Activated CD4-positive, CD25-positive, alpha-beta regulatory T cell (primary cell): ENCODE measurements around the gene CDKN2C.

Source experiments
- DNase-seq, 4 experiments: peaks; one replicate each; lab custom pipeline; 2025; lab: John Stamatoyannopoulos, UW

Gene CDKN2C

DNA sequence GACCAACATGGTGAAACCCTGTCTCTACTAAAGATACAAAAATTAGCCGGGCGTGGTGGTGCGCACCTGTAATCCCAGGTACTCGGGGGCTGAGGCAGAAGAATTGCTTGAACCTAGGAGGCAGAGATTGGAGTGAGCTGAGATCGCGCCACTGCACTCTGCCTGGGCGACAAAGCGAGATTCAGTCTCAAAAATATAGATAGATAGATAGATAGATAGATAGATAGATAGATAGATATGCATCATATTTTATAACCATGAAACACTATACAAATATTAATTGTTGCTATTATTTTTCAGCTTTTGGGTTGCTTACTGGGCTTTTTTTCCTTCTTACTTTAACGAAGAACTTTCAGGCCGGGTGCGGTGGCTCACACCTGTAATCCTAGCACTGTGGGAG is 5.2 kb upstream of the CDKN2C start:
- no peak for DNase-seq

DNA sequence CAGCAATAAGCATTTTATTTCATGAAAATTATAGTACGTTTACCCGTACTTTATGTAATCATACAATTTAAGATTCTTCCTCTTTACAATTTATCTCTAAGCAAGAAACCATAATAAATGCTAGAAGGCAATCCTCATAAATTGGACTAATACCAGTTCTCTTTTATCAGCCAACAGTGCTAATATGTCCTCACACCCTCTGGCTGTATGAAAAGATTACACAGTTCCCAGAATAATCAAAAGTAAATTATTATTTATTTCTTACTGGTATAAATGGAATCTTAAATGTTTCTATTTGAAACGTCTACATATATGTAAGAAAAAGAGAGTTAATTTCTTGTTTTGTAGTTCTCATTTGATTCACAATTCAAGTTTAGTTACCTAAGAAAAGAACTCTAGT is 3.1 kb upstream of the CDKN2C start:
- DNase-seq, result no peak

DNA sequence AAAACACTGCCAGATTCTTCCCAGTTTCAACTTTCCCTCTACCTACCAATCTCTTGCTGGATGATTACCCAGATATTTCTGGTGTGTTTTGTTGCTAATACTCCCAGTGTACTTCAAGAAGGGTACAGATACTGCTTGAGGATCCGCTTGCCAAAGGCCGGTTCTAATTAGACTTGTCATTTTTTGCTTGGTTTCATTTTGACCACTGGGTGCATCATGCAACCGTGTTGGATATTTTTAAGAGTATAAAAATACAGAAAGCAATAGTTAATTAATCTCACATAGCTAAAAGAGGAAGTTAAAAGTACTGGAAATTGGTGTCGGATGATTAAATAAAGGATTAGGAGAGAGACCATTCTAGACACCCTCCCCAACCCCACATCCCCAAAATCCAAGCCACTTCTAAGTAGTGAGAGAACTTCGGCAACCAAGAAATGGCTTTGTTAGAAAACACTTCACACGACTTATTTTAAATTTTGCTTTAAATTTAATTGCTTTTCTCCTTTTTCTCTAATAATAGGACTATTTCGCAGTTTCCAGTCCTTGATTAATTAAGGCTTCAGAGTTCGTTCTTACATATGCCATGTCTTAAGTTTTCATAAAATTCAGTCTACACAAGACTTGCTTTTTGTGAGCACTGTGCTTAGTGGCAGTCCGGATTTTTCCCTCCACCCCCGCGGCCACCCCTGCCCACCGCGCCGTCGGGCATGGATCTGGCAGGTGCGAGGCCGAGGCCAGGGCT is 2.5 kb upstream of the CDKN2C start:
- no peak for DNase-seq

DNA sequence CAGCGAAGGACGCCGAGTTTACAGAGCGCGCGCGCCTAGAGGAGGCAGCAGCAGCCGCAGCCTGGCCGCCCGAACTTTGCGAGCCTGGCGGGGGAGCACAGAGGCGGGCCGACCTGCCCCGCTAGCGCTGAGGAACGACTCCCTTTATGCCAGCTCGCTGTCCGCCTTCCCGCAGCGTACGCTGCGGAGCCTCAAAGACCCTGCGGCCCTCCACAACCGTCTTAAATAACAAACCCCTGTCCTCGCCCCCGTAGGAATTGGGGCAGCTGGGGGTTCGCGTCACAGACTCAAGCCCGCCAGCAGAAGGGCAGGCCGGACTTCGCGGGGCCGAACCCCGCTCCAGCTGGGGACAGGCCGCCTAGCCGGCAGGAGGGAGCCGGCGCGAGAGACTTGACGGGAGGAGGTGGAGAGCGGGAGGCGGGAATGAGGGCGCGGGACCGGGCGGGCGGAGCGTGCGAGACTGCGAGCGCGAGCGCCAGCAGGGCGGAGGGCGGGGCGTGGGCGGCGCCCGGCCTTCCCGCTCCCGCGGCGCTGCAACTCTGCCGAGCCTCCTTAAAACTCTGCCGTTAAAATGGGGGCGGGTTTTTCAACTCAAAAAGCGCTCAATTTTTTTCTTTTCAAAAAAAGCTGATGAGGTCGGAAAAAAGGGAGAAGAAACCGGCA is 1.8 kb upstream of the CDKN2C start:
- DNase-seq, result peak; percentile 41 to 70 (median 58)

DNA sequence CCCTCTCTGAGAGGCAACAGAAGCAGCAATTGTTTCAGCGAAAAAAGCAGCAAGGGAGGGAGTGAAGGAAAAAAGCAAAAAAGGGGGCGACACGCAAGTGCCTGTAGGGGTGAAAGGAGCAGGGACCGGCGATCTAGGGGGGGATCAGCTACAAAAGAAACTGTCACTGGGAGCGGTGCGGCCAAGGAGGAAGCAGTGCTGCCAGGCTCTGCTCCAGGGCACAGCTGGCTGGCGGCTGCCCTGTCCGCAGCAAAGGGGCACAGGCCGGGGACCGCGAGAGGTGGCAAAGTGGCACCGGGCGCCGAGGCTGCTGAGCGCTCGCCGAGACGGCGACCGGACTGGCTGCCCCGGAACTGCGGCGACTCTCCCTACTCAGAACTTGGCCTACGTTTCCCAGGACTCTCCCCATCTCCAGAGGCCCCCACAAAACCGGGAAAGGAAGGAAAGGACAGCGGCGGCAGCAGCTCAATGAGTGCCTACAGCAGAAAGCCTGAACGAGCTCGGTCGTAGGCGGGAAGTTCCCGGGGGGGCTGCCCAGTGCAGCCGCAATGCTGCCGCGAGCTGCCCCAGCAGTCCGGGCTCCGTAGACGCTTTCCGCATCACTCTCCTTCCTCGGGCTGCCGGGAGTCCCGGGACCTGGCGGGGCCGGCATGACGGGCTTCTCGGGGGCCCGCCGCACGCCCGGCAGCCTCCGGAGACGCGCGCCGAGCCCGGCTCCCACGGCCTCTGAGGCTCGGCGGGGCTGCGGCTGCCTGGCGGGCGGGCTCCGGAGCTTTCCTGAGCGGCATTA is 1.0 kb upstream of the CDKN2C start:
- DNase-seq, result no peak

DNA sequence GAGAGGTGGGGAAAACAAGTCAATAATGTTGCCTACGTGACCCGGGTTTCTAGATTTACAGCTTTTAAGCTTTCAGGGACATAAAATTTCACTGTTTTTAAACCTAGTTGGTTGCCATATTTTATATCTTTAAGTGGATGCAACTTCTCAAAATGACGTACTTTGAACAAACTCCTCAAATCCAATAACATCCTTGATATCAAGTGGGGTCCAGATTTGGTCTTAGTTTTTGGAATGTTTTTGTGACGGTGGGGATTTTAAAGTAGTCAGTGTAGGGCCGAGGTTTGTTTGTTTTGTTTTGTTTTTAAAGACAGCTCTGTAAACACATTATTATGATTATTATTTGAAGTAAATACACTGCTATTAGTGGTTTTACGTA is 453 bp downstream of the CDKN2C start:
- no peak for DNase-seq

DNA sequence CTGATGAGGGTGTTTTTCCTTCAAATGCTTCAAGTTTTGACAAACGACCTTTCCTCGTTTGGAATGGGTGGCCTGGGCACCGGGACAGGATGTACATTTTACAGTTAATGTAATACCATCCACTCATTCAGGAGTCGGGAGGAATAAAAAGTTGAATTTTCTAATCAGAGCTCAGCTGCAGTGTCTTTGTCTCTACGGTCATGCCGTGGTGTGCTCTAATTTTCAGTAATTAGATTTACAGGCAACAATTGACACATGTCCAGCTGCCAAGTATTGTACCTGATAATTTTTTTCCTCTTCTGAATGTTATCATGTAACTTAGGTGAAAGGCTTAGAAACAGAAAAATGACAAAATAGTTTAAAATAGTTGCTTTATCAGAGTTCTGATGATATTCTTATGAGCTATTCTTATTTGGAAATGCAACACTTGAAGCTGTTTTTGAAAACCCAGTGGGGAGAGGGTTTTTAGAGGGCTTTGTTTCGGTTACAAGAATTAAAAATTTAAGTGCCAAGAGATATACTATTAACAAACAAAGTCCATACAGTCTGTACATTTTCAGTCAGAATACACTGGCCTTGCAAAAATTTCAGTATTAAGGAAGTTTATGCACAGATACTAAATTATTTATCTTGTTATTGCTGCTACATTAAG is 1.0 kb downstream of the CDKN2C start:
- DNase-seq, result no peak

DNA sequence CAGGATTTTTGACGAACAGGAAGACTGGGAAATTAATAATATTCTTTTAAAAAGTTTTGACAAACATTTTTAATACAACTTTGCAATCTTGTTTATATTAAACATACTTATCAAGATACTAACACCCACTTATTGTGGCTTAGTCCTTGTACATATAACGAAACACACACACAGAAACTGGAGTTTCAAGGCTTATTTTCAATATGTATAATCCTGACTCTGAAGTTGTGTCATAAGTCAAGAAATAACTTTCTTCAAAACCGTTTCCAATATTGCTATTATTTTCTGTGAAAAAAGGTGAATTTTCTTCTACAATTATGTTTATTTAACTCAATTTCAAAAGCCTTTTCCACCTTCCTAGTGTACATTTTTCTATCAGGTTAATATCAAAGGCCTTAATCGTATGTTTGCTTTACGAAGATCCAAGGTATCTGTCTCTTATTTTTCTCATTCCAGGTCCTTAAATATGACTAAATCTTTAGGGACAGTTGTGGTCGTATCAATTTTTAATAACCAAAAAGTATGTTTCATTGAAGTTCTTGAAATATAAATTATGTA is 1.8 kb downstream of the CDKN2C start:
- DNase-seq, result no peak

DNA sequence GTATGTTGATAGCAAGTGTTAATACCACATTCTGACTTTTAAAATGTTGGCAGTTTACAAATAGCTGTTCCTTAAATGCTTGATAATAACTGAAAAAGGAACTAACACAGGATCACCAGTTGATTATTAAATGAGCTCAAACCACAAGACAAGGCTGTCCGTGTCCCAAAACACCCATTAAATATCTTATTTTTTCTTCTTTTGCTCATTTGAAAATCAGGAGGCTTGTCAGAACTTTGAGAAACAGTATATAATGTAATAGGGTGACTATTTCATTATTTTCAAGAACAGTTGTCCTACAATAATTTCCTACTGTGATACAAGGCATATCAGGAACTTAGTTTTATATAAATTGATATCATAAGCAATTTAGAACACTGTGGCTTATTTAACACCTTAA is 2.7 kb downstream of the CDKN2C start:
- no peak for DNase-seq

DNA sequence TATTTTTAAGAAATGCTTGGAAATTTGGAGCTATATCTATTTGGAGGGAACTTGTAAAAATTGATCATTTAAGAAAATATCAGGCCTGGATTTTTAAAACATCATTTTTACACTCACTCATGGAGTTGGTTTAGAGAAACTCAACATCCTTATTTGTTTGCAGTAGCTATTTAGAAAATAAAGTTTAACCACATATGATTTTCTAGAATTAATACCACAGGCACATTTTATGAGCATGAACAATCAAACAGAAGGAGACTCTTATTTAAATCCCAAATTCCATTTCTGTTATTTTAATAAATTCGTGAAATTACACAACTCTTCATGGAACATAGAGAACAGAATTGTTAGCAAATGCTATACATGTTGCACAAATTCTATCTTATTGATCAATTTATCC is 3.2 kb downstream of the CDKN2C start:
- DNase-seq, result no peak

DNA sequence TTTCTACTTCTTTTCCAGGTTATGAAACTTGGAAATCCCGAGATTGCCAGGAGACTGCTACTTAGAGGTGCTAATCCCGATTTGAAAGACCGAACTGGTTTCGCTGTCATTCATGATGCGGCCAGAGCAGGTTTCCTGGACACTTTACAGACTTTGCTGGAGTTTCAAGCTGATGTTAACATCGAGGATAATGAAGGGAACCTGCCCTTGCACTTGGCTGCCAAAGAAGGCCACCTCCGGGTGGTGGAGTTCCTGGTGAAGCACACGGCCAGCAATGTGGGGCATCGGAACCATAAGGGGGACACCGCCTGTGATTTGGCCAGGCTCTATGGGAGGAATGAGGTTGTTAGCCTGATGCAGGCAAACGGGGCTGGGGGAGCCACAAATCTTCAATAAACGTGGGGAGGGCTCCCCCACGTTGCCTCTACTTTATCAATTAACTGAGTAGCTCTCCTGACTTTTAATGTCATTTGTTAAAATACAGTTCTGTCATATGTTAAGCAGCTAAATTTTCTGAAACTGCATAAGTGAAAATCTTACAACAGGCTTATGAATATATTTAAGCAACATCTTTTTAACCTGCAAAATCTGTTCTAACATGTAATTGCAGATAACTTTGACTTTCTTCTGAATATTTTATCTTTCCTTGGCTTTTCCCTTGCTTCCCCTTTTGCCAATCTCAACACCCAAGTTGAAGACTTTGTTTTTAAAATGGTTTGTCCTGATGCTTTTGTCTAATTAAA is 4.0 kb downstream of the CDKN2C start:
- DNase-seq, result no peak

DNA sequence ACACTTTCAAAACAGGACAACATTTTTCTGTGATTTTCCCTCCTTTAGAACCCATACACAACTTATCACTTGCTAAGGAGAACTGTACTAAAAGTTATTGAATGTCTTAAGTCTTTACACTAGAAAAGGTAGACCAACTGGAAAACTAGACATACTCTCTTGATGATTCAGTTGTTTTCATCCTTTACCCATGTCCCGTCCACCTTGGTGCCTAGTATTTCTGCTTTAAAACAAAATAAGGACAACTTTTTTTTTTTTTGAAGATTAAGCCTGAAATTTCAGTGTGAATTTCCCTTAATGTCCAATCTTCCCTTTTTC is 4.5 kb downstream of the CDKN2C start:
- no peak for DNase-seq

DNA sequence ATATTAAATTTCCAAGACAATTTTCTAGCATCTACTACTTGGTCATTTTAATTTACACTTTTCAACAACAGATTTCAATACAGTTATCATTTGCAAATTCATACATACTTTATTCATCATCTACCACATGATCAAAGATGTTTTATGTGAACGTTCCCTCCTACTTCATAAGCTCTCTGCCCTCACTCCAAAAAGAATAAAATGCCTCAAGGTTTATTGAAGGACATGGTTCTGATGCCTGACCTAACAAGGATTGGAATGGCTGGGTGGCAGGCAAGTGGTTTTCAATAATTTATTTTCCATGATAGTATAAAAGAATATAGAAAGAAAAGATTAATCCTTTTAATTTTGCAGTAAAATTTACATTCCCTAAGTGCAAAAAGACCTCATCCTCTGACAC is 5.4 kb downstream of the CDKN2C start:
- DNase-seq, result no peak

DNA sequence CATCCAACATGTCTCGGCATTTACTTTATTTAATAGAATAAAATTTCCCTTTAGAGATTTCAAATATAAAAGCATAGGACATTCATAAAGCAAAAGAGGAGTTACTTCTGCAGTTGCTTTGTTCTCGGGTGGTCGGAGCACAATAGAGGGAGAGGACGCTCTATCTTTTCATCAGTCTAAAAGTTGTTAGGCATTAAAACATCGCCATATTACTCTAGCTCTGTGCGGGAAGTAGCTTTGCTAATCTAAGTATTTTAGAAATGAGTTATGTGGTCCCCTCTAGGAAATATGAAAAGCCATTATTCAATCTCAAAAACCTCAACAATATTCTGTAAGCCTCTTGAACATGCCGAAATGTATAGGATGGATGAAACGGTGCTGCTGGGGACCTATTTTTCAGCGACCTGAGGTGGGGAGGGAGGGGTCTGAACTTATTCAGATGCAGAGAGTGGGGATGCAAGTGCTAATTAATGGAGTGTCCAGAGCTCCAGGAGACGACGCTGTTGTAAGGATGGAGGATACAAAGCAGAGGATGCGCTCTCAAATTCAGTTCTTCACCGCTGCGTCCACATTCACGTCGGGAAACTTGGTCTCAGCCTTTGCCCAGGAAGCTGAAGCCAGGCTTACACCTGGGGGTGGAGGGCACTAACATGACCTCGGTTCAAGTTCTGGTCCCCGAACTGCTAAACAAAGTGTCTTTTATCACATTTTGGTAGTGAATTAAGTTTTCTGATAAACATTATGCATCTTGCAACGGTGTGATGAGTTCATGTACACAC is 6.3 kb downstream of the CDKN2C start:
- DNase-seq, result no peak

DNA sequence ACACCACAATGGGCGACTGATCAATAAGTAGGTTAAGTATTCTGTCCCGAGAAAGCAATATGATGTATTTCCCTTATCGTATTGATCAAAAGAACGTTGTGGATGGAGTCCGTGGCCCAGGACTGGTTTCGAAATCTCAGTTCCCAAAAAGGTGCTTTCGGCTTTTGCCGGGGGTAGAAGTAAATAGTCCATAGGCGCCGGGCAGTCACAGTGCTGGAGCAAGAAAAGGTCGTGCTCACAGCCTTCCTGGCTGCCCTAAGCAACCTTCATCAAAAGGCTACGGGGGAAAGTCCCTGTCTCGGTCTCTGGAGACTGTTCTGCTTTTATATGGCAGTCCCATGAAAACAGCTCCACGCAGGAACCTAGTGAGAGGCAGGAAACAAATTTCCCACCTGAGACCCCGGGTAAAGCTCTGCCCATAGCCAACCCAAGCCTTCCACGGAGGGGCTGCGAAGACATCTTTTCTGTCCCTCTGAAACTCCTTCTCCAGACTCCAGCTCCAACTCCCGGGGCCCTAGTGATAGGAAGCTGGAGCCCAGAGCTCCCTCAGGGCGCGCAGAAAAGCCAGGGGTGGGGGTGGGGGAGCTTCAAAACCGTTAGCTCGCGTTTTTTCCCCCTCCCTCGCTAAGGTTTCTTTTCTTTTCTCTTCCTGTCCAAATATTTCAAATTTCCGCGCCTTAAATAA is 7.0 kb downstream of the CDKN2C start:
- DNase-seq, result no peak

DNA sequence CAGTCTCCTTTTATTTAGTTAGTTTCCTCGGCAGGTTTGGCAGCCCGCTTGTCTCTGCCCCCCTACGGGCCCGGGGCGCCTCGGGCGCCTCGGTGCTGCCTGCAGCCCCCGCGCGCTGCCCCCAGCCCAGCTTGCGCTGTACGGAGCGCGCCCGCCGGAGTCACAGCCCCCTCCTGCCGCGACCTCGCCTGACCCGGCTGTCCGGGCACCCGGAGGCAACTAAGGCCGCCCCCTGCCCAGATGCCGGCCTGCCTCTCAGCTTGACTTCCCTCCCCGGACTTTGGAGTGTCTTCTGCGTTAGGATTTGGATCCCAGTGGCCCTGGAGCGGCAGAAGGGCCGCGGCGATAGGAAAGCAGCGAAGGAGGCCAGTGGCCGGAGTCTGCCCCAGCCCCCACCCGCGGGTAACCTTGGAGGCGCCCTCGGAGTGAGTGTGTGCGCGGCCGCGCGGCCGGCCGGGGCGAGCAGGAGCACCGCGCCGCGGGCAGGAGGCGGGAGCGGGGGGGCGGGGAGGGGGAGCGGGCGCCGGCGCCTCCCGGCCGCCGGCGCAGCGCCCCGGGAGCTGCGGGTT is 7.6 kb downstream of the CDKN2C start:
- no peak for DNase-seq

DNA sequence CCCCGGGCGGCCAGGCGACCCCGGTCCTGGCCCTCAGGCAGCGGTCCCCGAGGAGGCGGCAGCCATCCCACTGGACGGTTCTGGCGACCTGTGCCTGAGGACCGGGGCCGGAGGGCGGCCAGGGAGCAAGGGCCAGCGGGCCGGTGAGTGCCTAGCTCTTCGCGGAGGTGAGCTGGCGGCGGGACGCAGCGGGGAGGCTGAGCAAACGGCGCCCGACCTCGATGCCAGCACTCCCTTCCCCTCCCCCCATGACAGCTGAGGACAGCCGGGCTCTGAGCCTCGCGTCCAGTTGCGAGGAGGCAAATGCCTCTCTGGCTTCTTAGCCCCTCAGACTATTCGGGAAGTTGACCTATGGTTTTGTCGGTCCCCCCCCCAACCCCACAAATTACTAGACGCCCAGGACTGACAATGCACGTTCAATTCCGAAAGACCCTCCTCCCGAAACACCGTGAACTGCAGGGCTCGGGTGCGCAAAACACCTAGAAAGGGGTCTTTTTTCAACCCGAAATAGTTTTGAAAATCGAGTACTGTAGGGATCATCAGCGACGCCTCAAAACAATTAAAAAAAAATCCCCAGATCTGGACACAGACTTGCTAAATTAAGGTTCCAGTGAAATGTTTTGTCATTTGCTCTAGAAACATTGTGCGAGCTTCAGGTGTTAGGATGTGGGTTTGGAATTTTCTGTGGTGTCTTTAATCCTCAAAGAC is 8.3 kb downstream of the CDKN2C start:
- no peak for DNase-seq

DNA sequence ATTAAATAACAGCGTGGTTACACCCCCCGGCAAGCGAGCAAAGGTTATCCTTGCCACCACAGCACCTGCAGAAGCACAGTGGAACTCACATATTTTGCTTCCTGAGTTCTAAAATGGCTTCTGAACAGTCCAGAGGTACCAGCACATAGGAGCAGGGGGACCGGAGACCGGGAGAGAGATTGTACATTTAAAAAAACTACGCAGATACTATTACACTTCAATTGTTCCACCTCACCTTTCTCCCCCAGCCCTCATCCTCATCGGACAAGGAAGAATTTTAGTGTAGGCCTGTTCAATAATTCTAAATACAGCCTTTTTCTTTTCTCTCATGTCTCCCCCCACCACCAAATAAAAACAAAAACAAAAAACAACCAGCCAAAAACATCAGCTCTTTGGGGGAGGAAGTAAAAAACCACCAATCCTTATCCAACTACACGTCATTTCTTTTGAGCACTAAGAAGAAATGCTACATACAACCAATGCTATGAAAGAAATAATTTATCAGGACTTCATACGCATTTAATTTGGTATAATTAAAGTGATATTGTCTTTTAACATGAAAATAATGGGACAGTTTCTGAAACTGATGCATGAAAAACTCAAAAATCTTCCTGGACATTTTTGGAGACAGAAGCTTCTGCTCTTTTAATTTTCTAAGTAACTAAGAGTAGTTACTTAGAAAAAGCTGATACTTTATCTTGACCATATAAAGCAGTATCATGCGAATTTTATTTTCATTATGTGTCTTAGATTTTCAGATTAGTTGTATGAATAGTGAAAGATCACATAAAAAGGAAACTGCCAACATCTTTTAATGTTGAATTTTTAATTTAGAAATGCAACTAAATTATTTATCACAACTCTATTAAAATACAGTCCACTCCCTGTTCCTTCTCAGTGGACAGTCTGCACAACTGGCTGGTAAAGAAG is 9.1 kb downstream of the CDKN2C start:
- no peak for DNase-seq
